Sigmoid colon (tissue), 7 donors: ENCODE data around the gene CHSY3. TPM values are rescaled to one million over a fixed set of nuclear protein-coding genes. Genes with fewer than 3 reads are reported as not detected.

Experiments
- DNase-seq: peaks from one replicate; pipeline ENCODE4 v3.0.0-alpha.2; 2019
- H3K27ac ChIP-seq, 4 donors: fragments of 200-600 bp; sonication (generic); one replicate each; pipeline ENCODE4 v1.5.1; 2016 to 2019; ENCODE audit warnings: mild to moderate bottlenecking in 1 of 4
- H3K27me3 ChIP-seq, 3 donors: fragments of 200-600 bp; sonication (generic); one replicate each; pipeline ENCODE4 v1.5.1; 2019; ENCODE audit warnings: mild to moderate bottlenecking in 1 of 3
- H3K36me3 ChIP-seq, 4 donors: fragments of 200-600 bp; sonication (generic); one replicate each; pipeline ENCODE4 v1.5.1; 2016 to 2019
- H3K4me1 ChIP-seq, 4 donors: fragments of 200-600 bp; sonication (generic); one replicate each; pipeline ENCODE4 v1.5.1; 2017 to 2019
- H3K4me3 ChIP-seq, 4 donors: fragments of 200-600 bp; sonication (generic); one replicate each; pipeline ENCODE4 v1.5.1; 2017 to 2019; ENCODE audit warnings: mild to moderate bottlenecking in 2 of 4, moderate library complexity in 1 of 4
- H3K9me3 ChIP-seq, 4 donors: fragments of 200-600 bp in 3 of 4; sonication (generic) in 3 of 4; one replicate each; pipeline versions ENCODE4 v1.5.1 to v1.6.1; 2013 to 2019
- CTCF ChIP-seq, 4 experiments: fragments of 450-650 bp in 3 of 4; fragments of 200-600 bp in 1 of 4; IDR thresholded peaks; one replicate each; pipeline ENCODE4 v1.5.1; 2016 to 2019; ENCODE audit warnings: antibody characterized with exemption in 4 of 4, mild to moderate bottlenecking in 3 of 4, moderate library complexity in 2 of 4
- EP300 ChIP-seq, 4 donors: sonication (generic); formaldehyde crosslinking; IDR thresholded peaks; one replicate each; pipeline ENCODE4 v1.6.1; 2017; ENCODE audit warnings: antibody characterized with exemption in 4 of 4
- POLR2A ChIP-seq, 2 donors: fragments of 450-650 bp; IDR thresholded peaks; one replicate each; pipeline ENCODE4 v1.6.1; 2016; ENCODE audit warnings: antibody characterized with exemption in 2 of 2, mild to moderate bottlenecking in 2 of 2, moderate library complexity in 2 of 2
- POLR2AphosphoS5 ChIP-seq, 4 donors: sonication (generic); formaldehyde crosslinking; IDR thresholded peaks; one replicate each; pipeline ENCODE4 v1.6.1; 2017; ENCODE audit warnings: antibody characterized with exemption in 4 of 4
- WGBS, 2 donors: extraction: QIAGEN DNeasy Blood & Tissue Kit; methylation state at CpG; one replicate each; pipeline ENCODE4 v1.1.7; 2013; 5-methylcytosine and 5-hydroxymethylcytosine counted together
- intact Hi-C: fragments of 100-400 bp; cut with DNase I; formaldehyde crosslinking; loops from one replicate; pipeline ENCODE4 v1.15.1; 2023
- polyA plus RNA-seq, 3 donors: library from polyadenylated mRNA; stranded (reverse); fragments of 200-250 nt; gene quantifications; one replicate each; pipeline ENCODE4 v1.2.3, GENCODE V29; 2013
- total RNA-seq, 4 donors: library from RNA; depleted of rRNA; stranded (reverse); fragments of >200 nt; gene quantifications; one replicate each; pipeline ENCODE4 v1.1.0, GENCODE V29; 2016
- donor health status: healthy with polysubstance abuse.
- donor health status: Bipolar disorder and iron deficiency.
- donor health status: healthy.

Gene CHSY3
- total and polyA plus RNA-seq, 7 donors: under 0.01 to 3.3 (median 1.2) TPM; not detected in 1

- no peaks in the 10 kb centered on the region for H3K9me3 ChIP-seq
- DNase-seq: no peak
- intact Hi-C loops: no loop called here
- no peaks in the 10 kb centered on the region for H3K27me3 ChIP-seq
- TF ChIP-seq EP300 (IDR thresholded peaks at IDR 0.05) (no peak), CTCF (IDR thresholded peaks at IDR 0.05) (no peak), POLR2AphosphoS5 (IDR thresholded peaks at IDR 0.05) (no peak), POLR2A (IDR thresholded peaks at IDR 0.05) (no peak)
- H3K4me1 ChIP-seq: no peaks in the 10 kb centered on the region
- H3K36me3 ChIP-seq: no peaks in the 10 kb centered on the region
- no peak overlapping the region for H3K4me3 ChIP-seq
- no peak overlapping the region for H3K27ac ChIP-seq
Measured at GRCh38 chr5:129996896-129997295, 92.6 kb downstream of the CHSY3 start.

GRCh38 chr5:130000460-130000859, 96.2 kb downstream of the CHSY3 start:
- 73 to 85% methylated on average over 4 of the region's 4 CpGs for WGBS, 2 donors
- DNase-seq: no peak
- H3K27ac ChIP-seq: no peak overlapping the region
- H3K27me3 ChIP-seq: no peaks in the 10 kb centered on the region
- intact Hi-C loops: no loop called here
- H3K9me3 ChIP-seq: no peaks in the 10 kb centered on the region
- no peak for TF ChIP-seq POLR2AphosphoS5 (IDR thresholded peaks at IDR 0.05)
- TF ChIP-seq POLR2A (IDR thresholded peaks at IDR 0.05): no peak
- no peak for TF ChIP-seq CTCF (IDR thresholded peaks at IDR 0.05)
- no peaks in the 10 kb centered on the region for H3K36me3 ChIP-seq
- H3K4me3 ChIP-seq: no peak overlapping the region
- no peaks in the 10 kb centered on the region for H3K4me1 ChIP-seq

GRCh38 chr5:130002183-130002582, 97.9 kb downstream of the CHSY3 start:
- Histone ChIP-seq H3K27me3 (no peaks in the 10 kb centered on the region), H3K4me3 (no peak overlapping the region), H3K9me3 (no peaks in the 10 kb centered on the region), H3K27ac (no peak overlapping the region), H3K4me1 (no peaks in the 10 kb centered on the region), H3K36me3 (no peaks in the 10 kb centered on the region)
- WGBS, 2 donors: 87 to 93% methylated on average over 3 of the region's 3 CpGs
- intact Hi-C loops: no loop called here
- no peak for DNase-seq
- TF ChIP-seq CTCF (IDR thresholded peaks at IDR 0.05) (no peak), POLR2A (IDR thresholded peaks at IDR 0.05) (no peak), POLR2AphosphoS5 (IDR thresholded peaks at IDR 0.05) (no peak), EP300 (IDR thresholded peaks at IDR 0.05) (no peak)

- DNase-seq: no peak
- Histone ChIP-seq H3K36me3 (no peaks in the 10 kb centered on the region), H3K9me3 (no peaks in the 10 kb centered on the region), H3K27ac (no peak overlapping the region), H3K27me3 (no peaks in the 10 kb centered on the region), H3K4me1 (no peaks in the 10 kb centered on the region), H3K4me3 (no peak overlapping the region)
- 90 to 95% methylated on average over 3 of the region's 3 CpGs for WGBS, 2 donors
- TF ChIP-seq CTCF (IDR thresholded peaks at IDR 0.05) (no peak), POLR2A (IDR thresholded peaks at IDR 0.05) (no peak), EP300 (IDR thresholded peaks at IDR 0.05) (no peak), POLR2AphosphoS5 (IDR thresholded peaks at IDR 0.05) (no peak)
- intact Hi-C loops: no loop called here
Measured at GRCh38 chr5:130002876-130003275, 98.6 kb downstream of the CHSY3 start.

GRCh38 chr5:130011986-130012385, 107.7 kb downstream of the CHSY3 start:
- WGBS, 2 donors: 74 to 85% methylated on average over 3 of the region's 3 CpGs
- intact Hi-C loops: no loop called here
- no peaks in the 10 kb centered on the region for H3K27me3 ChIP-seq
- no peak for TF ChIP-seq POLR2AphosphoS5 (IDR thresholded peaks at IDR 0.05)
- no peak for TF ChIP-seq CTCF (IDR thresholded peaks at IDR 0.05)
- no peak for TF ChIP-seq EP300 (IDR thresholded peaks at IDR 0.05)
- TF ChIP-seq POLR2A (IDR thresholded peaks at IDR 0.05): no peak
- peaks cover 0 to 2% (median under 1%) of the 10 kb centered on the region in 4 donors for H3K9me3 ChIP-seq
- H3K27ac ChIP-seq: no peak overlapping the region
- no peak overlapping the region for H3K4me3 ChIP-seq
- H3K4me1 ChIP-seq: no peaks in the 10 kb centered on the region
- no peaks in the 10 kb centered on the region for H3K36me3 ChIP-seq
- DNase-seq: no peak
